ENCODE data around the gene OR2V1.
"Not testable (repeated sequence)": the region's sequence is repeated elsewhere in the genome, so short reads cannot be mapped to it uniquely, and the experiment has no call there.

OR2V1 gene

GRCh38 chr5:181145133-181145532 is 14.2 kb upstream of the OR2V1 start:
- peaks cover 45% of the 10 kb centered on the region for H3K4me1 ChIP-seq
- H3K9ac ChIP-seq, result no peak overlapping the region
- no peaks in the 10 kb centered on the region for H3K27me3 ChIP-seq
- no peak overlapping the region for H3K4me2 ChIP-seq
- no peaks in the 10 kb centered on the region for H3K36me3 ChIP-seq
- H3K9me3 ChIP-seq, result peaks cover 40% of the 10 kb centered on the region
- H3K4me3 ChIP-seq, result no peak overlapping the region
- H3K27ac ChIP-seq, result no peak overlapping the region
- TF ChIP-seq Cebpa-rat (IDR thresholded peaks at IDR 0.05), result no peak
- H4K20me1 ChIP-seq, result no peaks in the 10 kb centered on the region

GRCh38 chr5:181142054-181142453 is 11.1 kb upstream of the OR2V1 start:
- Histone ChIP-seq H3K4me2 (peak overlapping the region; percentile 63), H3K4me3 (no peak overlapping the region), H3K9ac (no peak overlapping the region), H4K20me1 (no peaks in the 10 kb centered on the region), H3K9me3 (peaks cover 56% of the 10 kb centered on the region), H3K4me1 (peaks cover 15% of the 10 kb centered on the region), H3K27me3 (no peaks in the 10 kb centered on the region), H3K27ac (no peak overlapping the region), H3K36me3 (no peaks in the 10 kb centered on the region)
- TF ChIP-seq Cebpa-rat (IDR thresholded peaks at IDR 0.05), result no peak

GRCh38 chr5:181140766-181141165 is 9.8 kb upstream of the OR2V1 start:
- Histone ChIP-seq H3K9ac (no peak overlapping the region), H3K27ac (no peak overlapping the region), H3K4me2 (no peak overlapping the region), H3K9me3 (peaks cover 58% of the 10 kb centered on the region), H4K20me1 (no peaks in the 10 kb centered on the region), H3K4me3 (no peak overlapping the region), H3K27me3 (no peaks in the 10 kb centered on the region), H3K4me1 (peaks cover 14% of the 10 kb centered on the region), H3K36me3 (no peaks in the 10 kb centered on the region)
- TF ChIP-seq Cebpa-rat (IDR thresholded peaks at IDR 0.05), result no peak

GRCh38 chr5:181138258-181138657 is 7.3 kb upstream of the OR2V1 start:
- Histone ChIP-seq H3K9ac (no peak overlapping the region), H4K20me1 (no peaks in the 10 kb centered on the region), H3K27ac (no peak overlapping the region), H3K4me2 (no peak overlapping the region), H3K9me3 (peaks cover 33% of the 10 kb centered on the region), H3K27me3 (no peaks in the 10 kb centered on the region), H3K36me3 (no peaks in the 10 kb centered on the region), H3K4me3 (no peak overlapping the region), H3K4me1 (peaks cover 14% of the 10 kb centered on the region)
- no peak for TF ChIP-seq Cebpa-rat (IDR thresholded peaks at IDR 0.05)

GRCh38 chr5:181136361-181136955 is 5.5 kb upstream of the OR2V1 start:
- Histone ChIP-seq H3K9ac (no peak overlapping the region), H3K27ac (no peak overlapping the region), H3K36me3 (no peaks in the 10 kb centered on the region), H4K20me1 (no peaks in the 10 kb centered on the region), H3K27me3 (no peaks in the 10 kb centered on the region), H3K4me2 (no peak overlapping the region), H3K4me1 (0 out of 2 replicates have a peak, but pooled peaks cover 4% of the 10 kb centered on the region), H3K4me3 (no peak overlapping the region), H3K9me3 (peaks cover 26% of the 10 kb centered on the region)
- no peak for TF ChIP-seq Cebpa-rat (IDR thresholded peaks at IDR 0.05)

GRCh38 chr5:181134259-181134658 is 3.3 kb upstream of the OR2V1 start:
- Histone ChIP-seq H3K27ac (no peak overlapping the region), H3K4me2 (no peak overlapping the region), H3K9me3 (peaks cover 26% of the 10 kb centered on the region), H3K36me3 (no peaks in the 10 kb centered on the region), H3K27me3 (no peaks in the 10 kb centered on the region), H4K20me1 (no peaks in the 10 kb centered on the region), H3K4me1 (peaks cover 25% of the 10 kb centered on the region), H3K9ac (no peak overlapping the region), H3K4me3 (no peak overlapping the region)
- TF ChIP-seq Cebpa-rat (IDR thresholded peaks at IDR 0.05), result no peak

- peaks cover 25% of the 10 kb centered on the region for H3K9me3 ChIP-seq
- TF ChIP-seq Cebpa-rat (IDR thresholded peaks at IDR 0.05), result no peak
- no peaks in the 10 kb centered on the region for H4K20me1 ChIP-seq
- H3K36me3 ChIP-seq, result no peaks in the 10 kb centered on the region
- H3K27me3 ChIP-seq, result no peaks in the 10 kb centered on the region
- H3K27ac ChIP-seq, result no peak overlapping the region
- no peak overlapping the region for H3K9ac ChIP-seq
- peaks cover 30% of the 10 kb centered on the region for H3K4me1 ChIP-seq
- no peak overlapping the region for H3K4me2 ChIP-seq
- H3K4me3 ChIP-seq, result no peak overlapping the region
Measured at GRCh38 chr5:181133610-181134231, 2.8 kb upstream of the OR2V1 start.

- H3K4me1 ChIP-seq, result peaks cover 37% of the 10 kb centered on the region
- no peak for TF ChIP-seq Cebpa-rat (IDR thresholded peaks at IDR 0.05)
- no peak overlapping the region for H3K4me2 ChIP-seq
- peaks cover 19% of the 10 kb centered on the region for H3K9me3 ChIP-seq
- H4K20me1 ChIP-seq, result no peaks in the 10 kb centered on the region
- no peak overlapping the region for H3K4me3 ChIP-seq
- H3K27ac ChIP-seq, result no peak overlapping the region
- no peak overlapping the region for H3K9ac ChIP-seq
- no peaks in the 10 kb centered on the region for H3K36me3 ChIP-seq
- no peaks in the 10 kb centered on the region for H3K27me3 ChIP-seq
Measured at GRCh38 chr5:181133083-181133482, 2.1 kb upstream of the OR2V1 start.

GRCh38 chr5:181131514-181131913 is 545 bp upstream of the OR2V1 start:
- peaks cover 45% of the 10 kb centered on the region for H3K4me1 ChIP-seq
- H3K9ac ChIP-seq, result no peak overlapping the region
- no peak overlapping the region for H3K27ac ChIP-seq
- no peak for TF ChIP-seq Cebpa-rat (IDR thresholded peaks at IDR 0.05)
- no peak overlapping the region for H3K4me2 ChIP-seq
- no peaks in the 10 kb centered on the region for H3K27me3 ChIP-seq
- no peaks in the 10 kb centered on the region for H3K36me3 ChIP-seq
- H3K9me3 ChIP-seq, result peaks cover 5% of the 10 kb centered on the region
- no peaks in the 10 kb centered on the region for H4K20me1 ChIP-seq
- H3K4me3 ChIP-seq, result no peak overlapping the region

GRCh38 chr5:181130081-181130480 is 888 bp downstream of the OR2V1 start:
- not testable (repeated sequence) for H4K20me1 ChIP-seq, H3K4me3 ChIP-seq, H3K9me3 ChIP-seq, H3K9ac ChIP-seq, H3K36me3 ChIP-seq, H3K27ac ChIP-seq, H3K27me3 ChIP-seq
- Histone ChIP-seq H3K4me1 (peaks cover 45% of the 10 kb centered on the region), H3K4me2 (peak overlapping the region; percentile 72)
